ENCODE results near the gene CLDN6.

Gene CLDN6

GRCh38 chr16:3022684-3023414 is 4.9 kb upstream of the CLDN6 start:
- DNase-seq (ENCODE audit: extremely low read depth, low read depth): no peak
- H3K4me3 ChIP-seq (replicated peaks; ENCODE audit: low read depth, low read length): peak overlapping the region; percentile 96
- TF ChIP-seq, protein P1, sequence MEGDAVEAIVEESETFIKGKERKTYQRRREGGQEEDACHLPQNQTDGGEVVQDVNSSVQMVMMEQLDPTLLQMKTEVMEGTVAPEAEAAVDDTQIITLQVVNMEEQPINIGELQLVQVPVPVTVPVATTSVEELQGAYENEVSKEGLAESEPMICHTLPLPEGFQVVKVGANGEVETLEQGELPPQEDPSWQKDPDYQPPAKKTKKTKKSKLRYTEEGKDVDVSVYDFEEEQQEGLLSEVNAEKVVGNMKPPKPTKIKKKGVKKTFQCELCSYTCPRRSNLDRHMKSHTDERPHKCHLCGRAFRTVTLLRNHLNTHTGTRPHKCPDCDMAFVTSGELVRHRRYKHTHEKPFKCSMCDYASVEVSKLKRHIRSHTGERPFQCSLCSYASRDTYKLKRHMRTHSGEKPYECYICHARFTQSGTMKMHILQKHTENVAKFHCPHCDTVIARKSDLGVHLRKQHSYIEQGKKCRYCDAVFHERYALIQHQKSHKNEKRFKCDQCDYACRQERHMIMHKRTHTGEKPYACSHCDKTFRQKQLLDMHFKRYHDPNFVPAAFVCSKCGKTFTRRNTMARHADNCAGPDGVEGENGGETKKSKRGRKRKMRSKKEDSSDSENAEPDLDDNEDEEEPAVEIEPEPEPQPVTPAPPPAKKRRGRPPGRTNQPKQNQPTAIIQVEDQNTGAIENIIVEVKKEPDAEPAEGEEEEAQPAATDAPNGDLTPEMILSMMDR (IDR thresholded peaks at IDR 0.05; ENCODE audit: low read depth, low read length, missing control alignments): no peak

- DNase-seq (ENCODE audit: extremely low read depth, low read depth): peak; percentile 88
- TF ChIP-seq, protein P1 (IDR thresholded peaks at IDR 0.05; ENCODE audit: low read depth, low read length, missing control alignments): no peak
- peak overlapping the region; percentile 96 for H3K4me3 ChIP-seq (replicated peaks; ENCODE audit: low read depth, low read length)
Measured at GRCh38 chr16:3022208-3022683, 4.3 kb upstream of the CLDN6 start.

GRCh38 chr16:3021449-3022207 is 3.6 kb upstream of the CLDN6 start:
- H3K4me3 ChIP-seq (replicated peaks; ENCODE audit: low read depth, low read length): peak overlapping the region; percentile 96
- peak; percentile 67 for DNase-seq (ENCODE audit: extremely low read depth, low read depth)
- TF ChIP-seq, protein P1 (IDR thresholded peaks at IDR 0.05; ENCODE audit: low read depth, low read length, missing control alignments): peak; percentile 38

- DNase-seq (ENCODE audit: extremely low read depth, low read depth): peak; percentile 64
- TF ChIP-seq, protein P1 (IDR thresholded peaks at IDR 0.05; ENCODE audit: low read depth, low read length, missing control alignments): no peak
- H3K4me3 ChIP-seq (replicated peaks; ENCODE audit: low read depth, low read length): peak overlapping the region; percentile 96
Measured at GRCh38 chr16:3020604-3021448, 2.8 kb upstream of the CLDN6 start.

- TF ChIP-seq, protein P1 (IDR thresholded peaks at IDR 0.05; ENCODE audit: low read depth, low read length, missing control alignments): no peak
- DNase-seq (ENCODE audit: extremely low read depth, low read depth): peak; percentile 9
- peak within 1 kb of the TSS; percentile 96 for H3K4me3 ChIP-seq (replicated peaks; ENCODE audit: low read depth, low read length)
Measured at GRCh38 chr16:3020247-3020603, 2.2 kb upstream of the CLDN6 start, which contains the start of gene TNFRSF12A. Gene TNFRSF12A (plus strand): TSS chr16:3020368. CDS start chr16:3020398, 30 bp downstream.

- DNase-seq (ENCODE audit: extremely low read depth, low read depth): no peak
Measured at GRCh38 chr16:3019594-3020246, 1.7 kb upstream of the CLDN6 start.

More at GRCh38 chr16:3019594-3020246, 1.7 kb upstream of the CLDN6 start:
- peak overlapping the region; percentile 96 for H3K4me3 ChIP-seq (replicated peaks; ENCODE audit: low read depth, low read length)
- TF ChIP-seq, protein P1 (IDR thresholded peaks at IDR 0.05; ENCODE audit: low read depth, low read length, missing control alignments): no peak
